Small intestine (tissue), 7 donors: Measurements from ENCODE around the gene VPS13D. TPM values are rescaled to one million over a fixed set of nuclear protein-coding genes. Genes with fewer than 3 reads are reported as not detected.
A peak's percentile ranks its signal among the peaks of the same experiment; 100 is the strongest.

Experiments used
- DNase-seq, 2 donors: peaks; one replicate each; pipeline versions ENCODE4 v3.0.0 to v3.0.0-alpha.2; 2013
- FAIRE-seq: peaks from 2 replicates; lab custom pipeline; 2012; peaks lifted over from hg19 to GRCh38; lab: Jason Lieb, UNC
- H3K27ac ChIP-seq, 3 donors: one replicate each; pipeline ENCODE4 v1.5.1; 2013; ENCODE audit warnings: low read length in 2 of 3, mild to moderate bottlenecking in 2 of 3, control low read depth in 1 of 3, inconsistent platforms in 1 of 3, low read depth in 1 of 3, moderate library complexity in 1 of 3
- H3K27me3 ChIP-seq, 3 donors: one replicate each; pipeline ENCODE4 v1.6.1; 2013; ENCODE audit warnings: low read length in 3 of 3, inconsistent platforms in 1 of 3; ENCODE audit not compliant: control insufficient read depth in 3 of 3, insufficient read depth in 3 of 3
- H3K36me3 ChIP-seq, 3 donors: one replicate each; pipeline ENCODE4 v1.6.1; 2013; ENCODE audit warnings: low read length in 3 of 3, inconsistent platforms in 1 of 3, low read depth in 1 of 3, mild to moderate bottlenecking in 1 of 3, moderate library complexity in 1 of 3; ENCODE audit not compliant: control insufficient read depth in 3 of 3, insufficient read depth in 2 of 3
- H3K4me1 ChIP-seq, 3 donors: one replicate each; pipeline ENCODE4 v1.6.1; 2013; ENCODE audit warnings: low read length in 2 of 3, inconsistent platforms in 1 of 3, low read depth in 1 of 3, mild to moderate bottlenecking in 1 of 3, moderate library complexity in 1 of 3; ENCODE audit not compliant: control insufficient read depth in 3 of 3, insufficient read depth in 2 of 3
- H3K4me3 ChIP-seq, 3 donors: one replicate each; pipeline ENCODE4 v1.5.1; 2013; ENCODE audit warnings: low read length in 3 of 3, control low read depth in 1 of 3, inconsistent platforms in 1 of 3, low read depth in 1 of 3, mild to moderate bottlenecking in 1 of 3, moderate library complexity in 1 of 3
- H3K9me3 ChIP-seq, 2 donors: one replicate each; pipeline ENCODE4 v1.6.1; 2013; ENCODE audit warnings: low read depth in 1 of 2, low read length in 1 of 2; ENCODE audit not compliant: control insufficient read depth in 2 of 2, insufficient read depth in 1 of 2
- WGBS, 3 donors: extraction: QIAGEN DNeasy Blood & Tissue Kit; methylation state at CpG; one replicate each; pipeline ENCODE4 v1.1.7; 2013; 5-methylcytosine and 5-hydroxymethylcytosine counted together
- polyA plus RNA-seq, 4 donors: library from polyadenylated mRNA; stranded (reverse) in 3 of 4; unstranded in 1 of 4; fragments of 200-250 nt in 3 of 4; fragments of 120-200 nt in 1 of 4; gene quantifications; one replicate each; pipeline versions ENCODE4 v1.2.1 to v1.2.3, GENCODE V29; 2013
- donor health status: healthy with polysubstance abuse.
- donor health status: control.
- donor health status: control.
- donor health status: Bipolar disorder and iron deficiency.
- donor health status: healthy.

Gene VPS13D
- polyA plus RNA-seq, 4 donors = 15.9 to 21.5 (median 17.7) TPM

- no peaks in the 10 kb centered on the region for H3K9me3 ChIP-seq
- no peak overlapping the region for H3K27ac ChIP-seq
- H3K4me3 ChIP-seq = no peak overlapping the region
- 75 to 91% (median 83%) methylated on average over 1 of the region's 1 CpG for WGBS, 3 donors
- peaks cover 3 to 30% (median 16%) of the 10 kb centered on the region in 3 donors for H3K4me1 ChIP-seq
- H3K36me3 ChIP-seq = peaks cover 6 to 16% (median 8%) of the 10 kb centered on the region in 3 donors
- H3K27me3 ChIP-seq = no peaks in the 10 kb centered on the region
- DNase-seq (no peak), FAIRE-seq (no peak)
Measured at GRCh38 chr1:12456979-12457378, 227.1 kb downstream of the VPS13D start.

- Histone ChIP-seq H3K9me3 (no peaks in the 10 kb centered on the region), H3K36me3 (peaks cover 6 to 21% (median 8%) of the 10 kb centered on the region in 3 donors), H3K4me1 (peaks cover 2 to 31% (median 16%) of the 10 kb centered on the region in 3 donors), H3K27me3 (no peaks in the 10 kb centered on the region), H3K4me3 (no peak overlapping the region), H3K27ac (peak overlapping the region in 1 of 3 donors; percentile 70)
- FAIRE-seq (no peak), DNase-seq (no peak)
- WGBS, 3 donors = 58 to 72% (median 66%) methylated on average over 4 of the region's 4 CpGs
Measured at GRCh38 chr1:12457771-12458170, 227.9 kb downstream of the VPS13D start.

GRCh38 chr1:12458571-12458970 is 228.7 kb downstream of the VPS13D start:
- DNase-seq (no peak), FAIRE-seq (no peak)
- 57 to 80% (median 71%) methylated on average over 1 of the region's 1 CpG for WGBS, 3 donors
- Histone ChIP-seq H3K27ac (peak overlapping the region in 1 of 3 donors; percentile 38), H3K27me3 (no peaks in the 10 kb centered on the region), H3K9me3 (no peaks in the 10 kb centered on the region), H3K36me3 (peaks cover 8 to 25% (median 9%) of the 10 kb centered on the region in 3 donors), H3K4me1 (peaks cover 0 to 24% (median 14%) of the 10 kb centered on the region in 3 donors), H3K4me3 (no peak overlapping the region)

- no peak for FAIRE-seq
- Histone ChIP-seq H3K27me3 (no peaks in the 10 kb centered on the region), H3K4me1 (peaks cover 0 to 20% (median 12%) of the 10 kb centered on the region in 3 donors), H3K9me3 (no peaks in the 10 kb centered on the region), H3K36me3 (peaks cover 8 to 31% (median 9%) of the 10 kb centered on the region in 3 donors), H3K27ac (peak overlapping the region in 1 of 3 donors; percentile 7), H3K4me3 (no peak overlapping the region)
- DNase-seq = no peak
- WGBS, 3 donors = 91 to 95% (median 92%) methylated on average over 6 of the region's 6 CpGs
Measured at GRCh38 chr1:12460121-12460520, 230.3 kb downstream of the VPS13D start.

GRCh38 chr1:12460911-12461621 is 231.2 kb downstream of the VPS13D start:
- DNase-seq (peak in 1 of 2 donors; percentile 32), FAIRE-seq (no peak)
- H3K27me3 ChIP-seq = no peaks in the 10 kb centered on the region
- H3K4me1 ChIP-seq = peaks cover 0 to 21% (median 10%) of the 10 kb centered on the region in 3 donors
- H3K9me3 ChIP-seq = no peaks in the 10 kb centered on the region
- WGBS, 3 donors = 52 to 81% (median 80%) methylated on average over 6 of the region's 6 CpGs
- peaks cover 6 to 32% (median 8%) of the 10 kb centered on the region in 3 donors for H3K36me3 ChIP-seq
- no peak overlapping the region for H3K4me3 ChIP-seq
- peak overlapping the region in 2 of 3 donors; percentile 56 to 60 for H3K27ac ChIP-seq

GRCh38 chr1:12461754-12462153 is 231.9 kb downstream of the VPS13D start:
- DNase-seq = no peak
- Histone ChIP-seq H3K4me3 (no peak overlapping the region), H3K27ac (peak overlapping the region in 1 of 3 donors; percentile 56), H3K27me3 (no peaks in the 10 kb centered on the region), H3K4me1 (peaks cover 0 to 21% (median 10%) of the 10 kb centered on the region in 3 donors), H3K36me3 (peaks cover 6 to 31% (median 12%) of the 10 kb centered on the region in 3 donors), H3K9me3 (no peaks in the 10 kb centered on the region)
- WGBS, 3 donors = 78 to 94% (median 88%) methylated on average over 2 of the region's 2 CpGs
- FAIRE-seq = no peak

GRCh38 chr1:12462586-12462985 is 232.8 kb downstream of the VPS13D start:
- WGBS, 3 donors = 88% methylated on average over 4 of the region's 4 CpGs
- Histone ChIP-seq H3K4me1 (peaks cover 0 to 20% (median 10%) of the 10 kb centered on the region in 3 donors), H3K4me3 (no peak overlapping the region), H3K27ac (peak overlapping the region in 1 of 3 donors; percentile 56), H3K36me3 (peaks cover 6 to 31% (median 12%) of the 10 kb centered on the region in 3 donors), H3K27me3 (no peaks in the 10 kb centered on the region), H3K9me3 (no peaks in the 10 kb centered on the region)
- DNase-seq (no peak), FAIRE-seq (no peak)

GRCh38 chr1:12464045-12464461 is 234.2 kb downstream of the VPS13D start:
- Histone ChIP-seq H3K9me3 (no peaks in the 10 kb centered on the region), H3K4me3 (no peak overlapping the region), H3K4me1 (peaks cover 0 to 14% (median 5%) of the 10 kb centered on the region in 3 donors), H3K27me3 (no peaks in the 10 kb centered on the region), H3K27ac (peak overlapping the region in 2 of 3 donors; percentile 14 to 56), H3K36me3 (peaks cover 6 to 29% (median 9%) of the 10 kb centered on the region in 3 donors)
- no peak for DNase-seq
- no peak for FAIRE-seq
- 69 to 98% (median 85%) methylated on average over 3 of the region's 3 CpGs for WGBS, 3 donors
